H1 (cell line): ENCODE data around the gene NBPF3. TPM values are rescaled to one million over a fixed set of nuclear protein-coding genes. Genes with fewer than 3 reads are reported as not detected.

Source experiments
- CTCF ChIA-PET: fragments of 300-600 bp; sonication (Branson Sonifier 250); formaldehyde crosslinking; loops from one replicate; lab custom pipeline; 2021; ENCODE audit not compliant: partially characterized antibody; lab: Charles Lee
- POLR2A ChIA-PET: fragments of 300-600 bp; sonication (Branson Sonifier 250); formaldehyde crosslinking; loops from one replicate; lab custom pipeline; 2021; ENCODE audit warnings: inconsistent platforms; ENCODE audit not compliant: partially characterized antibody; lab: Charles Lee
- DNase-seq, 2 experiments: peaks; one replicate each; pipeline versions ENCODE4 v3.0.0 to v3.0.0-alpha.2; 2010 to 2022; ENCODE audit warnings: low spot score in 2 of 2, low read depth in 1 of 2, mixed read lengths in 1 of 2
- FAIRE-seq: peaks from 2 replicates; lab custom pipeline; 2011; peaks lifted over from hg19 to GRCh38; lab: Jason Lieb, UNC
- H2AFZ ChIP-seq: 2 replicates; pipeline ENCODE4 v1.8.1; 2012; ENCODE audit warnings: low read length, inconsistent platforms
- H2AK5ac ChIP-seq: 2 replicates; pipeline ENCODE4 v1.6.1; 2013; ENCODE audit warnings: low read depth, low read length
- H2BK120ac ChIP-seq: replicated peaks from 2 replicates; pipeline ENCODE3; 2013; ENCODE audit warnings: low read depth, low read length, inconsistent platforms
- H2BK12ac ChIP-seq: 2 replicates; pipeline ENCODE4 v1.6.1; 2013; ENCODE audit warnings: low read depth, low read length
- H2BK15ac ChIP-seq: 2 replicates; pipeline ENCODE4 v1.6.1; 2013; ENCODE audit warnings: low read length
- H2BK20ac ChIP-seq: 2 replicates; pipeline ENCODE4 v1.6.1; 2013; ENCODE audit warnings: low read length
- H2BK5ac ChIP-seq: 2 replicates; pipeline ENCODE4 v1.6.1; 2013; ENCODE audit warnings: low read depth, low read length
- H3K14ac ChIP-seq: 2 replicates; pipeline ENCODE4 v1.6.1; 2013; ENCODE audit warnings: inconsistent platforms; ENCODE audit not compliant: insufficient read length
- H3K18ac ChIP-seq: 2 replicates; pipeline ENCODE4 v1.6.1; 2013; ENCODE audit warnings: low read length; ENCODE audit errors: extremely low read depth
- H3K23ac ChIP-seq: 2 replicates; pipeline ENCODE4 v1.6.1; 2013; ENCODE audit warnings: inconsistent platforms; ENCODE audit not compliant: insufficient read length
- H3K23me2 ChIP-seq: 2 replicates; pipeline ENCODE4 v1.6.1; 2013; ENCODE audit warnings: low read depth, low read length
- H3K27ac ChIP-seq: 2 replicates; pipeline ENCODE4 v1.6.1; 2011; ENCODE audit warnings: low read depth, low read length, inconsistent platforms
- H3K27me3 ChIP-seq, 4 experiments: replicated peaks in 1 of 4; 1 replicate in 1 of 4; 2 replicates in 3 of 4; pipeline versions ENCODE4 v1.6.1 to v1.8.1; 2011 to 2013; ENCODE audit warnings: low read length in 3 of 4, mild to moderate bottlenecking in 3 of 4, inconsistent platforms in 2 of 4, mixed read lengths in 2 of 4, moderate library complexity in 1 of 4; ENCODE audit not compliant: control insufficient read depth in 3 of 4, insufficient read depth in 3 of 4; ENCODE audit errors: extremely low read depth in 1 of 4
- H3K36me3 ChIP-seq, 4 experiments: 2 replicates each; pipeline versions ENCODE4 v1.6.1 to v1.8.1; 2011 to 2013; ENCODE audit warnings: mild to moderate bottlenecking in 4 of 4, low read length in 3 of 4, moderate library complexity in 2 of 4, control low read depth in 1 of 4, inconsistent platforms in 1 of 4; ENCODE audit not compliant: insufficient read depth in 4 of 4, control insufficient read depth in 2 of 4
- H3K4ac ChIP-seq: replicated peaks from 2 replicates; pipeline ENCODE3; 2013; ENCODE audit warnings: low read length, low read depth, mixed read lengths, inconsistent platforms; ENCODE audit not compliant: insufficient read length
- H3K4me1 ChIP-seq, 4 experiments: replicated peaks in 1 of 4; 1 replicate in 1 of 4; 2 replicates in 3 of 4; pipeline versions ENCODE4 v1.6.1 to v1.8.1; 2011 to 2013; ENCODE audit warnings: low read length in 3 of 4, inconsistent platforms in 2 of 4, mixed read lengths in 1 of 4; ENCODE audit not compliant: insufficient read depth in 4 of 4, control insufficient read depth in 3 of 4
- H3K4me2 ChIP-seq, 2 experiments: 2 replicates each; pipeline versions ENCODE4 v1.6.1 to v1.8.1; 2011 to 2013; ENCODE audit warnings: low read depth in 2 of 2, low read length in 2 of 2, control low read depth in 1 of 2, inconsistent platforms in 1 of 2, mild to moderate bottlenecking in 1 of 2; ENCODE audit not compliant: insufficient read depth in 1 of 2
- H3K4me3 ChIP-seq, 4 experiments: fragments of 200-600, 300-600 bp in 1 of 4; sonication (generic), shearing (Covaris generic), sonication (Bioruptor Twin) in 1 of 4; 2 replicates each; pipeline versions ENCODE4 v1.5.1 to v1.8.1; 2011 to 2016; ENCODE audit warnings: low read length in 4 of 4, low read depth in 3 of 4, control low read depth in 2 of 4, inconsistent platforms in 2 of 4, mild to moderate bottlenecking in 2 of 4, mixed read lengths in 1 of 4, moderate library complexity in 1 of 4; ENCODE audit not compliant: insufficient read depth in 2 of 4; ENCODE audit errors: extremely low read depth in 1 of 4
- H3K56ac ChIP-seq: replicated peaks from 2 replicates; pipeline ENCODE3; 2013; ENCODE audit warnings: low read depth, mild to moderate bottlenecking, mixed read lengths, low read length, inconsistent platforms; ENCODE audit not compliant: insufficient read length
- H3K79me1 ChIP-seq: 2 replicates; pipeline ENCODE4 v1.6.1; 2013; ENCODE audit warnings: low read depth, low read length, control low read depth
- H3K79me2 ChIP-seq, 2 experiments: 2 replicates each; pipeline versions ENCODE4 v1.6.1 to v1.8.1; 2012 to 2013; ENCODE audit warnings: low read length in 2 of 2, mild to moderate bottlenecking in 2 of 2, inconsistent platforms in 1 of 2; ENCODE audit not compliant: insufficient read depth in 2 of 2, control insufficient read depth in 1 of 2
- H3K9ac ChIP-seq, 4 experiments: replicated peaks in 1 of 4; 1 replicate in 1 of 4; 2 replicates in 3 of 4; pipeline versions ENCODE4 v1.6.1 to v1.8.1; 2011 to 2013; ENCODE audit warnings: low read depth in 3 of 4, low read length in 3 of 4, control low read depth in 2 of 4, mild to moderate bottlenecking in 2 of 4, moderate library complexity in 2 of 4, inconsistent platforms in 1 of 4; ENCODE audit errors: extremely low read depth in 1 of 4
- H3K9me3 ChIP-seq, 2 experiments: 2 replicates each; pipeline versions ENCODE4 v1.6.1 to v1.8.1; 2012 to 2013; ENCODE audit warnings: mild to moderate bottlenecking in 2 of 2, moderate library complexity in 2 of 2, control low read depth in 1 of 2, inconsistent platforms in 1 of 2, low read depth in 1 of 2, low read length in 1 of 2, mixed read lengths in 1 of 2; ENCODE audit not compliant: insufficient read depth in 2 of 2
- H4K20me1 ChIP-seq, 2 experiments: replicated peaks in 1 of 2; 2 replicates each; pipeline versions ENCODE3 to v1.8.1; 2011 to 2013; ENCODE audit warnings: inconsistent platforms in 2 of 2, low read length in 2 of 2, mild to moderate bottlenecking in 1 of 2; ENCODE audit not compliant: insufficient read depth in 2 of 2, control insufficient read depth in 1 of 2
- H4K5ac ChIP-seq: 2 replicates; pipeline ENCODE4 v1.6.1; 2013; ENCODE audit warnings: low read length, low read depth, mixed read lengths, inconsistent platforms; ENCODE audit not compliant: insufficient read length
- H4K8ac ChIP-seq: 2 replicates; pipeline ENCODE4 v1.8.0; 2013; ENCODE audit warnings: mild to moderate bottlenecking, moderate library complexity, low read length, inconsistent platforms; ENCODE audit not compliant: insufficient read depth; ENCODE audit errors: extremely low read depth
- H4K91ac ChIP-seq: replicated peaks from 2 replicates; pipeline ENCODE3; 2013; ENCODE audit warnings: low read length, mixed read lengths, inconsistent platforms; ENCODE audit not compliant: insufficient read length
- EGR1 ChIP-seq: IDR thresholded peaks from 2 replicates; pipeline ENCODE4 v1.6.1; 2011; ENCODE audit warnings: low read depth, low read length, borderline replicate concordance
- KDM1A ChIP-seq: fragments of 200-600, 300-600 bp; sonication (generic); IDR thresholded peaks from 2 replicates; pipeline ENCODE4 v1.7.1; 2016; ENCODE audit warnings: mild to moderate bottlenecking, low read length, borderline replicate concordance
- WGBS, 2 experiments: shearing (Covaris generic) in 1 of 2; methylation state at CpG; one replicate each; pipeline versions ENCODE4 v1.1.6 to v1.1.7; 2013 to 2015; ENCODE audit warnings: low lambda C conversion rate in 2 of 2, mixed read lengths in 2 of 2, inconsistent platforms in 1 of 2, low coverage in 1 of 2, missing lambda C conversion rate in 1 of 2; ENCODE audit not compliant: insufficient replicate concordance in 2 of 2, insufficient coverage in 1 of 2, insufficient read length in 1 of 2; ENCODE audit errors: extremely low coverage in 1 of 2, missing lambda C conversion rate in 1 of 2; 5-methylcytosine and 5-hydroxymethylcytosine counted together
- polyA plus RNA-seq, 7 experiments: library from polyadenylated mRNA; depleted of rRNA in 3 of 7; stranded (reverse) in 5 of 7; unstranded in 2 of 7; fragments of >200 nt in 5 of 7; fragments of 200-250 nt in 2 of 7; gene quantifications; 1 replicate in 5 of 7; 2 replicates in 1 of 7; 4 replicates in 1 of 7; pipeline versions ENCODE4 v1.2.1 to v1.2.3, GENCODE V29; 2011 to 2013; ENCODE audit warnings: missing spikeins in 2 of 7, mixed read lengths in 2 of 7
- total RNA-seq: library from RNA; stranded (reverse); fragmentation: NEBNext Ultra II Directional; extraction: Animal tissue kit (Norgen Biotek cat#: 25700); gene quantifications from 2 replicates; pipeline ENCODE4 v1.2.1, GENCODE V29; 2021

The NBPF3 gene
- total and polyA plus RNA-seq, 2 of the 8 experiments (the other 6 are each of a cell fraction or from before 2014, with no cell fraction given): 3.8 to 4.3 TPM

- no peak overlapping the region for H2BK12ac ChIP-seq
- no peak overlapping the region for H2AK5ac ChIP-seq
- peak overlapping the region; percentile 26 to 35; a peak in 1 of 4 replicates for H3K4me2 ChIP-seq
- no peak overlapping the region for H3K18ac ChIP-seq
- H4K8ac ChIP-seq: no peak overlapping the region
- H3K56ac ChIP-seq: no peak overlapping the region
- no peak overlapping the region for H3K9ac ChIP-seq
- peaks cover 12 to 36% of the 10 kb centered on the region in 2 experiments for H4K20me1 ChIP-seq
- H2BK120ac ChIP-seq: no peak overlapping the region
- no peak for FAIRE-seq
- H3K79me1 ChIP-seq: peaks cover 5% of the 10 kb centered on the region; the same call in 1 of the 2 replicates
- no peak for DNase-seq
- H3K79me2 ChIP-seq: peaks cover 10 to 72% of the 10 kb centered on the region in 2 experiments
- ChIA-PET CTCF (interaction anchor here (1.0 to 26.3 kb wide), 10 partner anchors 9 to 300 kb away, joined by 3 to 372 read pairs (median 4); no protein-coding TSS in a partner anchor), POLR2A (interaction anchor here (0.7 to 1.5 kb wide), 3 partner anchors 8 to 245 kb away, joined by 3 to 6 read pairs (median 3); no protein-coding TSS in a partner anchor)
- H3K27me3 ChIP-seq: no peaks in the 10 kb centered on the region
- no peak overlapping the region for H2BK5ac ChIP-seq
- no peak overlapping the region for H3K14ac ChIP-seq
- no peak overlapping the region for H4K5ac ChIP-seq
- TF ChIP-seq EGR1 (no peak), KDM1A (peak; percentile 31; the same call in 1 of the 2 replicates)
- H3K27ac ChIP-seq: no peak overlapping the region
- H2AFZ ChIP-seq: no peak overlapping the region
- no peak overlapping the region for H3K4ac ChIP-seq
- no peaks in the 10 kb centered on the region for H3K23me2 ChIP-seq
- H3K23ac ChIP-seq: no peak overlapping the region
- H3K9me3 ChIP-seq: no peaks in the 10 kb centered on the region
- H3K4me3 ChIP-seq: no peak overlapping the region
- WGBS, 2 experiments: 85% methylated on average over 13 of the region's 13 CpGs; no CpG with 5 or more reads in 1 of the 2 experiments
- H2BK15ac ChIP-seq: peak overlapping the region; percentile 67; the same call in 1 of the 2 replicates
- no peak overlapping the region for H4K91ac ChIP-seq
- no peak overlapping the region for H2BK20ac ChIP-seq
- H3K4me1 ChIP-seq: peaks cover 14 to 22% (median 16%) of the 10 kb centered on the region in 4 experiments
- H3K36me3 ChIP-seq: no peaks in the 10 kb centered on the region
These were observed 77.9 kb downstream of the NBPF3 start for GRCh38 chr1:21517660-21518480.
